Keratinocyte (primary cell): ENCODE results near the gene HPCAL1. TPM values are rescaled to one million over a fixed set of nuclear protein-coding genes. Genes with fewer than 3 reads are reported as not detected.

Source experiments
- DNase-seq: peaks from one replicate; pipeline ENCODE4 v3.0.0-alpha.2; 2011; ENCODE audit warnings: low read depth, missing footprints, low spot score
- FAIRE-seq: peaks from 2 replicates; lab custom pipeline; 2011; peaks lifted over from hg19 to GRCh38; lab: Jason Lieb, UNC
- H2AFZ ChIP-seq: 2 replicates; pipeline ENCODE4 v1.6.0; 2012; ENCODE audit warnings: low read length, control low read depth, inconsistent platforms; ENCODE audit not compliant: control insufficient read depth
- H3K27ac ChIP-seq: 2 replicates; pipeline ENCODE4 v1.5.1; 2011; ENCODE audit warnings: low read length; ENCODE audit not compliant: control insufficient read depth, insufficient read depth
- H3K27me3 ChIP-seq: 3 replicates; pipeline ENCODE4 v1.6.0; 2011; ENCODE audit warnings: low read length; ENCODE audit not compliant: control insufficient read depth, insufficient read depth; ENCODE audit errors: extremely low read depth
- H3K36me3 ChIP-seq, 2 experiments: 2 replicates in 1 of 2; 3 replicates in 1 of 2; pipeline ENCODE4 v1.5.1; 2011; ENCODE audit warnings: low read length in 2 of 2, mild to moderate bottlenecking in 1 of 2; ENCODE audit not compliant: control insufficient read depth in 2 of 2, insufficient read depth in 2 of 2; ENCODE audit errors: extremely low read depth in 1 of 2
- H3K4me1 ChIP-seq: 3 replicates; pipeline ENCODE4 v1.5.1; 2011; ENCODE audit warnings: low read length; ENCODE audit not compliant: control insufficient read depth, insufficient read depth; ENCODE audit errors: extremely low read depth
- H3K4me2 ChIP-seq: 3 replicates; pipeline ENCODE4 v1.6.0; 2011; ENCODE audit warnings: low read depth, low read length; ENCODE audit not compliant: control insufficient read depth, insufficient read depth; ENCODE audit errors: extremely low read depth
- H3K4me3 ChIP-seq, 3 experiments: fragments of 200-600 bp in 1 of 3; sonication (generic) in 1 of 3; 2 replicates in 2 of 3; 3 replicates in 1 of 3; pipeline ENCODE4 v1.5.1; 2011 to 2016; ENCODE audit warnings: low read length in 3 of 3, mild to moderate bottlenecking in 3 of 3, control low read depth in 2 of 3, inconsistent platforms in 1 of 3, low read depth in 1 of 3, mixed read lengths in 1 of 3, mixed run types in 1 of 3, moderate library complexity in 1 of 3; ENCODE audit not compliant: control insufficient read depth in 2 of 3, insufficient read depth in 2 of 3; ENCODE audit errors: extremely low read depth in 1 of 3
- H3K79me2 ChIP-seq: 2 replicates; pipeline ENCODE4 v1.6.0; 2012; ENCODE audit warnings: low read length; ENCODE audit not compliant: control insufficient read depth, insufficient read depth
- H3K9ac ChIP-seq: 3 replicates; pipeline ENCODE4 v1.6.0; 2011; ENCODE audit warnings: low read length; ENCODE audit not compliant: control insufficient read depth, insufficient read depth; ENCODE audit errors: extremely low read depth
- H3K9me1 ChIP-seq: 3 replicates; pipeline ENCODE4 v1.6.0; 2011; ENCODE audit warnings: low read length; ENCODE audit not compliant: control insufficient read depth, insufficient read depth; ENCODE audit errors: extremely low read depth
- H3K9me3 ChIP-seq: 2 replicates; pipeline ENCODE4 v1.5.1; 2012; ENCODE audit warnings: low read depth, low read length; ENCODE audit not compliant: control insufficient read depth
- H4K20me1 ChIP-seq: 3 replicates; pipeline ENCODE4 v1.6.0; 2011; ENCODE audit warnings: low read length; ENCODE audit not compliant: control insufficient read depth, insufficient read depth; ENCODE audit errors: extremely low read depth
- EZH2 ChIP-seq: IDR thresholded peaks from one replicate; pipeline ENCODE4 v1.6.1; 2012; ENCODE audit warnings: inconsistent platforms, mild to moderate bottlenecking, low read length, moderate library complexity
- dilution Hi-C: fragments of 300-500 bp; cut with MboI; formaldehyde crosslinking; loops from one replicate; pipeline ENCODE4 v1.7.0; 2020; ENCODE audit warnings: low sequenced_read_pairs; ENCODE audit not compliant: extremely low pct_ligation_motif_present
- polyA minus RNA-seq, 3 experiments: library from RNA; depleted of rRNA, polyadenylated mRNA; stranded (reverse); fragments of >200 nt; gene quantifications; 1 replicate in 1 of 3; 2 replicates in 1 of 3; 3 replicates in 1 of 3; pipeline ENCODE4 v1.2.3, GENCODE V29; 2011
- polyA plus RNA-seq, 5 experiments: library from polyadenylated mRNA; depleted of rRNA in 3 of 5; stranded (reverse) in 3 of 5; stranded (forward) in 1 of 5; unstranded in 1 of 5; fragments of >200 nt; gene quantifications; 1 replicate in 1 of 5; 2 replicates in 3 of 5; 3 replicates in 1 of 5; pipeline versions ENCODE4 v1.2.1 to v1.2.3, GENCODE V29; 2011 to 2012; ENCODE audit warnings: missing spikeins in 2 of 5, low read depth in 1 of 5, low replicate concordance in 1 of 5
- TF ChIP-seq, protein P1 (sequence below), 3 experiments: IDR thresholded peaks in 1 of 3; conservative IDR thresholded peaks in 1 of 3; optimal IDR thresholded peaks in 1 of 3; 2 replicates in 2 of 3; 3 replicates in 1 of 3; pipeline versions ENCODE3 to v1.5.1; 2011; ENCODE audit warnings: low read length in 3 of 3, mild to moderate bottlenecking in 3 of 3, moderate library complexity in 2 of 3, control low read depth in 1 of 3, inconsistent platforms in 1 of 3; ENCODE audit not compliant: insufficient read depth in 2 of 3; ENCODE audit errors: extremely low read depth in 1 of 3

The HPCAL1 gene
- polyA plus RNA-seq (13.7 to 33.3 TPM (median 18.0 TPM) in 3 replicates), polyA minus RNA-seq (8.7 to 31.0 TPM (median 13.8 TPM) in 3 replicates)
- 7.2 TPM for polyA plus RNA-seq (2011; ENCODE audit: low read depth)
- polyA plus RNA-seq (2011; cell fraction: cytosol; rRNA removed), result 18.8 and 36.0 TPM in 2 replicates
- polyA plus RNA-seq (2011; cell fraction: nucleus; rRNA removed), result 19.9 and 23.9 TPM in 2 replicates
- polyA plus RNA-seq (2012; ENCODE audit: low replicate concordance), result 18.3 and 35.5 TPM in 2 replicates
- polyA minus RNA-seq (2011; cell fraction: cytosol; rRNA and poly(A)+ RNA removed), result 31.1 TPM
- polyA minus RNA-seq (2011; cell fraction: nucleus; rRNA and poly(A)+ RNA removed), result 7.0 and 8.6 TPM in 2 replicates

- FAIRE-seq, result no peak
These were observed at the start of gene HPCAL1 for GRCh38 chr2:10302479-10303180. HPCAL1 (plus strand) TSS chr2:10302904; CDS start chr2:10419758, 116,854 bp downstream.

GRCh38 chr2:10253596-10254372, 48.9 kb upstream of the HPCAL1 start:
- no peaks in the 10 kb centered on the region for H3K79me2 ChIP-seq
- H3K36me3 ChIP-seq, result no peaks in the 10 kb centered on the region
- H4K20me1 ChIP-seq, result no peaks in the 10 kb centered on the region
- H3K9ac ChIP-seq, result no peak overlapping the region
- no peak overlapping the region for H2AFZ ChIP-seq
- TF ChIP-seq, protein P1, sequence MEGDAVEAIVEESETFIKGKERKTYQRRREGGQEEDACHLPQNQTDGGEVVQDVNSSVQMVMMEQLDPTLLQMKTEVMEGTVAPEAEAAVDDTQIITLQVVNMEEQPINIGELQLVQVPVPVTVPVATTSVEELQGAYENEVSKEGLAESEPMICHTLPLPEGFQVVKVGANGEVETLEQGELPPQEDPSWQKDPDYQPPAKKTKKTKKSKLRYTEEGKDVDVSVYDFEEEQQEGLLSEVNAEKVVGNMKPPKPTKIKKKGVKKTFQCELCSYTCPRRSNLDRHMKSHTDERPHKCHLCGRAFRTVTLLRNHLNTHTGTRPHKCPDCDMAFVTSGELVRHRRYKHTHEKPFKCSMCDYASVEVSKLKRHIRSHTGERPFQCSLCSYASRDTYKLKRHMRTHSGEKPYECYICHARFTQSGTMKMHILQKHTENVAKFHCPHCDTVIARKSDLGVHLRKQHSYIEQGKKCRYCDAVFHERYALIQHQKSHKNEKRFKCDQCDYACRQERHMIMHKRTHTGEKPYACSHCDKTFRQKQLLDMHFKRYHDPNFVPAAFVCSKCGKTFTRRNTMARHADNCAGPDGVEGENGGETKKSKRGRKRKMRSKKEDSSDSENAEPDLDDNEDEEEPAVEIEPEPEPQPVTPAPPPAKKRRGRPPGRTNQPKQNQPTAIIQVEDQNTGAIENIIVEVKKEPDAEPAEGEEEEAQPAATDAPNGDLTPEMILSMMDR (optimal IDR thresholded peaks at IDR 0.05 in 1 of 3, IDR thresholded peaks at IDR 0.05 in 1 of 3, conservative IDR thresholded peaks at IDR 0.05 in 1 of 3; ENCODE audit: extremely low read depth in 1 of 3, insufficient read depth in 2 of 3, low read length in 3 of 3), result no peak
- TF ChIP-seq EZH2, result no peak
- peaks cover 17% of the 10 kb centered on the region for H3K27me3 ChIP-seq
- H3K9me1 ChIP-seq, result no peaks in the 10 kb centered on the region
- H3K4me1 ChIP-seq, result no peaks in the 10 kb centered on the region
- no peaks in the 10 kb centered on the region for H3K9me3 ChIP-seq
- H3K4me3 ChIP-seq, result no peak overlapping the region
- no peak for FAIRE-seq
- DNase-seq, result no peak
- dilution Hi-C loops, result no loop called here
- no peak overlapping the region for H3K27ac ChIP-seq
- H3K4me2 ChIP-seq, result no peak overlapping the region

More at GRCh38 chr2:10302479-10303180, at the start of gene HPCAL1:
- peaks cover 14% of the 10 kb centered on the region for H4K20me1 ChIP-seq
- dilution Hi-C loops, result no loop called here
- H3K36me3 ChIP-seq, result no peaks in the 10 kb centered on the region
- H3K9me1 ChIP-seq, result no peaks in the 10 kb centered on the region
- peak; percentile 33 for DNase-seq
- H3K79me2 ChIP-seq, result peaks cover 39% of the 10 kb centered on the region
- no peaks in the 10 kb centered on the region for H3K9me3 ChIP-seq
- H3K27me3 ChIP-seq, result no peaks in the 10 kb centered on the region
- H3K4me3 ChIP-seq, result peak within 1 kb of the TSS; percentile 59 to 78 (median 74)
- peak within 1 kb of the TSS; percentile 60 for H3K9ac ChIP-seq
- peak within 1 kb of the TSS; percentile 82 for H2AFZ ChIP-seq
- H3K27ac ChIP-seq, result no peak within 1 kb of the TSS
- peaks cover 23% of the 10 kb centered on the region for H3K4me1 ChIP-seq
- peak within 1 kb of the TSS; percentile 72 for H3K4me2 ChIP-seq
- TF ChIP-seq, protein P1 (optimal IDR thresholded peaks at IDR 0.05 in 1 of 3, IDR thresholded peaks at IDR 0.05 in 1 of 3, conservative IDR thresholded peaks at IDR 0.05 in 1 of 3; ENCODE audit: extremely low read depth in 1 of 3, insufficient read depth in 2 of 3, low read length in 3 of 3), result peak; percentile 22 to 59 (median 25)
- no peak for TF ChIP-seq EZH2
